ENCODE measurements around the gene TNFRSF21. TPM values are rescaled to one million over a fixed set of nuclear protein-coding genes. Genes with fewer than 3 reads are reported as not detected.

Gene TNFRSF21
- total RNA-seq, 1 donor from 2014 or later = 1.8 TPM

DNA sequence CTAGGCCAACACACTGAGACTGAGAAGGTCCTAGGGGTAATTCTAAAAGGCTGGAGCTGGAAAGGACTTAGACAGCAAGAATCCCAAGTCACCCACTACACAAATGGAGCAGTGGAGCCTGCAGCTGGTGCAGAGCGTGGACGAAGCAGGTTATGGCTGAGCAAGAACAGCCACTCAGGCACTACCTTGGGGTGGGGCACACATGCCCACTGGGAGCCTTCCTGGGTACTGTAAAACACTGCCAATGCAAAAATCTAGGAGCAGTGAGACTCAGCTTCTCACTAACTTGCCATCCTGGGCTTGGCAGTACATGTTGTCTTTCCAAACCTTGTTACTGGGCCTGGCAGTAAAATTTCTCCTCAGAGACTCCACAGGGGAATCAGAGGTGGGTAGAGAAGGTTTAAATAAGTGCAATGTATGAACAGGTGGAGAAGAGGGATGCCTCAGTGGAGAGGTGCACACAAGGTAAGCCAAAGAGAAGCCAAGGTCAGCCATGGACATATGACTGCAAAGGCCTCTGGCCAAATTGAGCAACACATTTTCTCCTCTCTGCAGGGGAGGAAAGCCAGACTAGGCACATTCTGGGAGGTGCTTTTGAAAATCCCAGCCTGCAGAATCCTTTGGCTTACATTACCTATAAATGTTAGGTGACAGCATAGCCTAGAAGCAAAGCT is 105.6 kb downstream of the TNFRSF21 start:
- Histone ChIP-seq H3K27me3 (no peaks in the 10 kb centered on the region), H3K4me3 (no peak overlapping the region), H3K9me3 (no peaks in the 10 kb centered on the region), H3K4me1 (no peaks in the 10 kb centered on the region), H3K27ac (no peak overlapping the region), H3K36me3 (no peaks in the 10 kb centered on the region)
- TF ChIP-seq, protein P1, sequence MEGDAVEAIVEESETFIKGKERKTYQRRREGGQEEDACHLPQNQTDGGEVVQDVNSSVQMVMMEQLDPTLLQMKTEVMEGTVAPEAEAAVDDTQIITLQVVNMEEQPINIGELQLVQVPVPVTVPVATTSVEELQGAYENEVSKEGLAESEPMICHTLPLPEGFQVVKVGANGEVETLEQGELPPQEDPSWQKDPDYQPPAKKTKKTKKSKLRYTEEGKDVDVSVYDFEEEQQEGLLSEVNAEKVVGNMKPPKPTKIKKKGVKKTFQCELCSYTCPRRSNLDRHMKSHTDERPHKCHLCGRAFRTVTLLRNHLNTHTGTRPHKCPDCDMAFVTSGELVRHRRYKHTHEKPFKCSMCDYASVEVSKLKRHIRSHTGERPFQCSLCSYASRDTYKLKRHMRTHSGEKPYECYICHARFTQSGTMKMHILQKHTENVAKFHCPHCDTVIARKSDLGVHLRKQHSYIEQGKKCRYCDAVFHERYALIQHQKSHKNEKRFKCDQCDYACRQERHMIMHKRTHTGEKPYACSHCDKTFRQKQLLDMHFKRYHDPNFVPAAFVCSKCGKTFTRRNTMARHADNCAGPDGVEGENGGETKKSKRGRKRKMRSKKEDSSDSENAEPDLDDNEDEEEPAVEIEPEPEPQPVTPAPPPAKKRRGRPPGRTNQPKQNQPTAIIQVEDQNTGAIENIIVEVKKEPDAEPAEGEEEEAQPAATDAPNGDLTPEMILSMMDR (IDR thresholded peaks at IDR 0.05) = no peak
- no peak for DNase-seq (ENCODE audit: low spot score in 2 of 2)
- intact Hi-C loops (cut with DNase I) = no loop called here

GRCh38 chr6:47203266-47203937 is 106.3 kb downstream of the TNFRSF21 start:
- Histone ChIP-seq H3K4me3 (no peak overlapping the region), H3K27ac (no peak overlapping the region)

DNA sequence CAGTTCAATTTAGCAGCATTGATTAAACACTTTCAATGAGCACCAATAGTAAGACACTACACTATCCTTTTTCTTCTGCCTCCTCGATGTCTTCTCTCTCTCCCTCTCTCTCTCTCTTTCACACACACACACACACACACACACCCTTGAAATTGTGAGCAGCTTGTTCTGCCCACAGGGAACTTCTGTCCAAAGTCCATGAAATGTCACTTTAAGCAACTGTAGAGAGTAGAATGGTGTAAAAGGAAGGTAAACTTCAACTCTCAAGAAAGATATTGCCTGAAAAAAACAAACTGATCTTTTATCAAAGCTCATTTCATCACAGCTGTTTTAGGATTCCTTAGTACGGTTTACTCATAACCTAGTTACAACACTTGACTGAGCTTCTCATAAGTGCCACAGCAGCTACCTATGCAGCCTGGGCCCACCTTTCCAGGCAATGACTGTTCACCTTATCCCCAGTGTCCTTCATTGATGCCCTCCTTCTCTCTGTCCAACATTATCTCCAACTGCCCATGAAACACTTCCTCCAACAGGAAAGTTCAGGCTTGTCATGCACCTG is 107.0 kb downstream of the TNFRSF21 start:
- no peaks in the 10 kb centered on the region for H3K9me3 ChIP-seq
- TF ChIP-seq, protein P1 (IDR thresholded peaks at IDR 0.05) = no peak
- H3K36me3 ChIP-seq = no peaks in the 10 kb centered on the region
- no peak overlapping the region for H3K4me3 ChIP-seq
- H3K27ac ChIP-seq = no peak overlapping the region
- intact Hi-C loops (cut with DNase I) = no loop called here
- DNase-seq (ENCODE audit: low spot score in 2 of 2) = no peak
- no peaks in the 10 kb centered on the region for H3K27me3 ChIP-seq
- H3K4me1 ChIP-seq = no peaks in the 10 kb centered on the region

More at GRCh38 chr6:47203266-47203937, 106.3 kb downstream of the TNFRSF21 start:
- no peaks in the 10 kb centered on the region for H3K27me3 ChIP-seq
- intact Hi-C loops (cut with DNase I) = no loop called here
- no peaks in the 10 kb centered on the region for H3K9me3 ChIP-seq
- no peak for DNase-seq (ENCODE audit: low spot score in 2 of 2)
- TF ChIP-seq, protein P1 (IDR thresholded peaks at IDR 0.05) = no peak
- no peaks in the 10 kb centered on the region for H3K4me1 ChIP-seq
- no peaks in the 10 kb centered on the region for H3K36me3 ChIP-seq

DNA sequence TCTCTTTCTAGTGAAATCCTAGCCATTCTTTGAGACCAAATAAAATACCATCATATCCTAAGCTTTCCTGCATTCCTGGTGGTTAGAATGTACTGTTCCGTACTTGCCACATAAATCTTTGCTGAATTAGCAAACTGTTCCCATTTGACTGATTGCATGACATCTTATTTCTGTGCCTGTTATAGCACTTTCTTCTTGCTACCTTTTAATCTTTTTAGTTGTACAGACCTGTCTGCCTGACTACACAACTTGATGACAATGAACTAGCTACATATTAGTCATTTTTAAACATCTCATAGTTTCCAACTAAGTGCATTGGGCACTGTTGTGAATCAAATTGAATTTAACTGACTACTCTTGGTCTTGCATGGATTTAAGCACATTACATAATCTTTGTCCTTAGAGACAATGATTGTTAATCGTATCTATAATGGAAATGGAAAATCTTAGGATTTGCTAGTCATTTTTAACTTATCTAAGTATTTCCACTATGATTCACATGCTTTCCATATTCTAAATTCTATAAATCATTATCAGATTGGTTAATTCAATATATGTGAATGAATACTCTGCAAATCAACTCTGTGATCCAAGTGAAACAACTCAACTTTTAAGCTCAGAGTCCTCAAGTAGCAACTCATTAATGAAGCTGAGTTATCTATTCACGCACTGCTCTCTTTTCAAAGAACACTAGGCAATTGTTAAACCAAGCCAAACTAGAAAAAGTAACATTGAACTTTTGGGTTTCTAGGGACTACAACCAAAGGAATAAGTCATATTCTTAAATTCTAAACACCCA is 109.0 kb downstream of the TNFRSF21 start:
- intact Hi-C loops (cut with DNase I) = no loop called here
- H3K36me3 ChIP-seq = no peaks in the 10 kb centered on the region
- H3K4me3 ChIP-seq = no peak overlapping the region
- H3K9me3 ChIP-seq = no peaks in the 10 kb centered on the region
- DNase-seq (ENCODE audit: low spot score in 2 of 2) = no peak
- no peaks in the 10 kb centered on the region for H3K4me1 ChIP-seq
- H3K27me3 ChIP-seq = no peaks in the 10 kb centered on the region
- TF ChIP-seq, protein P1 (IDR thresholded peaks at IDR 0.05) = no peak
- no peak overlapping the region for H3K27ac ChIP-seq

DNA sequence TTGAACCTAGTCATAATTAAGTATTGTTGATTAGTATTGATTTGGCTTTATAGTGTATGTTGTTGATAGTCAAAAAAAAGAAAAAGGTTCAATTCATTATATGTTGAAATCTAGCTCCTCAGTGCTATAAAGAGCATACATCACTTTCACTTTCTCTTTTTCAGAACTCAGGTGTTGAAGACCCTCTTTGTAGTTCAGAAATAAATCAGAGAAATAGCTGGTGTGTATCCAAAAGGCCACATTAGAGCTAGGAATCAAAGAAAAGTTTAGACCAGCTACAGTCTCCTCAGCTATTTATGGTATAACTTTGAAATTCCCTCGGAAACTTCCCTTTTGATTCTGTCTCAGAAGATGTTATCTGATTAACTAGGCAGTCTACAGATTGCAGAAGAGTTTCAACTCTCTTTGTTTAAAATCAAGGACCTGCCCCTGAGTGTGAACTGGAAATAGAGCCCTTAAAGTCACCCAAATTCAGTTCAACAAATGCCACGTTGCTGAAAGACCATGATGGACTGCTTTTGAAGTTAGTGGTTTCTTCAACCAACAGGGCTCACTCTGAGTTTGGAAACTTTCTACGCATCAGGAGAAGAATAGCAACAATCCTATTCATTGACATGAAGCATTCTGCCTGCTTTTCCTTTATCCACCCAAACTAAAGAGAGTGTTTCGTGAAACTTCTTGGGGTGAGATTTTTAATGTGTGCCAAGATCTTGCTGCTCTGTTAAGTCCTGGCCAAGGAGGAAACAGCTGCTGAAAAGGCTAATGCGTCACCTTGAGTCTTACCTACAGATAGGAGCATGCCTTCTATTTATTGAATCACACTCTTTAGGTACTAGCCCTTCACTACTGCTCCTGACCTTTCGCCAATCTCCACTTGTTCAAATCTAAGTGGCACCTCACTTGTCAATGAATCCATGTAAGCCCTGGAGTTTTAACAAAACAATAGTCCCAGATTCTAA is 111.7 kb downstream of the TNFRSF21 start:
- Histone ChIP-seq H3K4me3 (no peak overlapping the region), H3K27ac (no peak overlapping the region), H3K4me1 (no peaks in the 10 kb centered on the region), H3K27me3 (no peaks in the 10 kb centered on the region), H3K36me3 (no peaks in the 10 kb centered on the region), H3K9me3 (no peaks in the 10 kb centered on the region)
- no peak for DNase-seq (ENCODE audit: low spot score in 2 of 2)
- TF ChIP-seq, protein P1 (IDR thresholded peaks at IDR 0.05) = no peak
- intact Hi-C loops (cut with DNase I) = no loop called here

Data from ascending aorta (tissue), 2 donors.